C4-2B (cell line): ENCODE results near the gene AP3B2.

ENCODE experiments used
- H3K27ac ChIP-seq: fragments of 450-650 bp; 2 replicates; pipeline ENCODE4 v1.5.1; 2017
- ZFX ChIP-seq: fragments of 450-650 bp; IDR thresholded peaks from 2 replicates; pipeline ENCODE4 v1.6.1; 2017
- TF ChIP-seq, protein P1 (sequence below): fragments of 450-650 bp; conservative IDR thresholded peaks from 2 replicates; pipeline ENCODE4 v1.5.1; 2017; ENCODE audit warnings: mild to moderate bottlenecking

The AP3B2 gene

GRCh38 chr15:82709421-82710207 lies at the start of gene AP3B2:
TSS of gene AP3B2 (minus strand) at chr15:82709875. CDS start at chr15:82709706, 169 bp downstream.
- TF ChIP-seq, protein P1, sequence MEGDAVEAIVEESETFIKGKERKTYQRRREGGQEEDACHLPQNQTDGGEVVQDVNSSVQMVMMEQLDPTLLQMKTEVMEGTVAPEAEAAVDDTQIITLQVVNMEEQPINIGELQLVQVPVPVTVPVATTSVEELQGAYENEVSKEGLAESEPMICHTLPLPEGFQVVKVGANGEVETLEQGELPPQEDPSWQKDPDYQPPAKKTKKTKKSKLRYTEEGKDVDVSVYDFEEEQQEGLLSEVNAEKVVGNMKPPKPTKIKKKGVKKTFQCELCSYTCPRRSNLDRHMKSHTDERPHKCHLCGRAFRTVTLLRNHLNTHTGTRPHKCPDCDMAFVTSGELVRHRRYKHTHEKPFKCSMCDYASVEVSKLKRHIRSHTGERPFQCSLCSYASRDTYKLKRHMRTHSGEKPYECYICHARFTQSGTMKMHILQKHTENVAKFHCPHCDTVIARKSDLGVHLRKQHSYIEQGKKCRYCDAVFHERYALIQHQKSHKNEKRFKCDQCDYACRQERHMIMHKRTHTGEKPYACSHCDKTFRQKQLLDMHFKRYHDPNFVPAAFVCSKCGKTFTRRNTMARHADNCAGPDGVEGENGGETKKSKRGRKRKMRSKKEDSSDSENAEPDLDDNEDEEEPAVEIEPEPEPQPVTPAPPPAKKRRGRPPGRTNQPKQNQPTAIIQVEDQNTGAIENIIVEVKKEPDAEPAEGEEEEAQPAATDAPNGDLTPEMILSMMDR, result no peak
- no peak for TF ChIP-seq ZFX
- H3K27ac ChIP-seq, result peak within 1 kb of the TSS; percentile 32

GRCh38 chr15:82751308-82751707 lies 41.6 kb upstream of the AP3B2 start:
- TF ChIP-seq ZFX, result no peak
- TF ChIP-seq, protein P1, result no peak
- H3K27ac ChIP-seq, result peak overlapping the region; percentile 81; the same call in 1 of the 2 replicates

DNA sequence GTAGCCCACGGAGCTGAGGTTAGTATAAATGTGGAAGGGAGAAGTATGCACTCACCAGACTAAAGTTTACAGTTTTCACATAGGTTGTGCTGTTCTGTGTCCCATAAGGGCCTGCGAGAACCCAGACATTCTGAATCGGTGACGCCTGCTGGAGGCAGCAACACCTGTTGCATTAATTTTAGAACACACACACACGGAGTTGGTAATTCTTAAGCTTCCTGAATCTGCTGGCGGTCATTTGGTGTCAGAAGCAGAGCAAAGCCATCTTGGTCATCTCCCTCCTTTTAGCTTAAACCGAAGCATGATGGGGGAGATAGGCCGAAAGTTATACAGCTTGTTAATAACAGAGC lies 41.1 kb upstream of the AP3B2 start:
- H3K27ac ChIP-seq, result peak overlapping the region; percentile 81
- TF ChIP-seq ZFX, result peak; percentile 51
- TF ChIP-seq, protein P1, result no peak

GRCh38 chr15:82749951-82750830 lies 40.5 kb upstream of the AP3B2 start:
- peak overlapping the region; percentile 81 for H3K27ac ChIP-seq
- TF ChIP-seq ZFX, result peak; percentile 76; the same call in 1 of the 2 replicates
- TF ChIP-seq, protein P1, result no peak

GRCh38 chr15:82748315-82748714 lies 38.6 kb upstream of the AP3B2 start:
- TF ChIP-seq, protein P1, result no peak
- TF ChIP-seq ZFX, result no peak
- H3K27ac ChIP-seq, result no peak overlapping the region

GRCh38 chr15:82743810-82744209 lies 34.1 kb upstream of the AP3B2 start:
- no peak overlapping the region for H3K27ac ChIP-seq
- TF ChIP-seq ZFX, result no peak
- TF ChIP-seq, protein P1, result no peak

DNA sequence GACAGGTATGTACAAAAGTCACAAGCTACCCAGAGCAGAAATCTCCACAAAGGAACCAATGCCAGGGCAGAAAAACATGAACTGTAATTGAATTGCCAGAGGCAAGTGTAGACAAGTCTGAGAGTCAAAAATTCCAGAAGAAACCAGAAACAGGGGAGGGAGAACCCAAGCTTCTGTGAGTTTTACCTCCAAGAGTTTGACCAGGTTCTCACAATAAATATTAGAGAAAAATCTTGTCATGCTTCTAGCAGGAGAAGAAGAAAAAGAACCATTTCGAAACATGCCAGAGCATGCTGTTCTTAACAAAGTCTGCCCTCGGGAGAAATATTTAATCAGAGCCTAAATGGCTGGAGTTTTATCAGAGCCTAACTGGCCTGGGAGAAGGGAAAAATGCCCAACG lies 32.5 kb upstream of the AP3B2 start:
- no peak overlapping the region for H3K27ac ChIP-seq
- TF ChIP-seq, protein P1, result no peak
- no peak for TF ChIP-seq ZFX
